Vagina (tissue), 2 donors: ENCODE results near the gene ATG4A. TPM values are rescaled to one million over a fixed set of nuclear protein-coding genes. Genes with fewer than 3 reads are reported as not detected.

ENCODE experiments used
- DNase-seq, 2 donors: peaks; one replicate each; pipeline ENCODE4 v3.0.0-alpha.2; 2017; ENCODE audit errors: extremely low spot score in 2 of 2
- H3K27ac ChIP-seq: fragments of 200-600 bp; sonication (generic); one replicate; pipeline ENCODE4 v1.5.1; 2019
- H3K27me3 ChIP-seq: fragments of 200-600 bp; sonication (generic); one replicate; pipeline ENCODE4 v1.5.1; 2019
- H3K36me3 ChIP-seq, 2 donors: fragments of 200-600 bp; sonication (generic); one replicate each; pipeline ENCODE4 v1.5.1; 2017 to 2019
- H3K4me1 ChIP-seq: fragments of 200-600 bp; sonication (generic); one replicate; pipeline ENCODE4 v1.5.1; 2019
- H3K4me3 ChIP-seq, 2 donors: fragments of 200-600 bp; sonication (generic); 1 replicate in 1 of 2; 2 replicates in 1 of 2; pipeline ENCODE4 v1.5.1; 2016 to 2019
- H3K9me3 ChIP-seq: fragments of 200-600 bp; sonication (generic); one replicate; pipeline ENCODE4 v1.5.1; 2019
- POLR2A ChIP-seq, 2 donors: fragments of 450-650 bp; IDR thresholded peaks; one replicate each; pipeline ENCODE4 v1.6.1; 2017; ENCODE audit warnings: antibody characterized with exemption in 2 of 2, mild to moderate bottlenecking in 2 of 2, moderate library complexity in 2 of 2
- POLR2AphosphoS5 ChIP-seq, 2 donors: sonication (generic); formaldehyde crosslinking; IDR thresholded peaks; one replicate each; pipeline ENCODE4 v1.9.0; 2017; ENCODE audit warnings: antibody characterized with exemption in 2 of 2, mild to moderate bottlenecking in 2 of 2, low read depth in 1 of 2; ENCODE audit not compliant: insufficient read depth in 1 of 2
- intact Hi-C: fragments of 100-400 bp; cut with DNase I; formaldehyde crosslinking; loops from one replicate; pipeline ENCODE4 v1.15.1; 2023
- total RNA-seq: library from RNA; depleted of rRNA; stranded (reverse); fragments of >200 nt; gene quantifications from one replicate; pipeline ENCODE4 v1.2.3, GENCODE V29; 2016
- TF ChIP-seq, protein P1 (sequence below), 3 experiments: fragments of 450-650 bp in 2 of 3; fragments of 200-600 bp in 1 of 3; sonication (generic) in 1 of 3; IDR thresholded peaks; one replicate each; pipeline ENCODE4 v1.5.1; 2017 to 2019; ENCODE audit warnings: antibody characterized with exemption in 3 of 3, mild to moderate bottlenecking in 2 of 3, moderate library complexity in 2 of 3

ATG4A gene
- total RNA-seq, 1 donor from 2014 or later, result 5.4 TPM

DNA sequence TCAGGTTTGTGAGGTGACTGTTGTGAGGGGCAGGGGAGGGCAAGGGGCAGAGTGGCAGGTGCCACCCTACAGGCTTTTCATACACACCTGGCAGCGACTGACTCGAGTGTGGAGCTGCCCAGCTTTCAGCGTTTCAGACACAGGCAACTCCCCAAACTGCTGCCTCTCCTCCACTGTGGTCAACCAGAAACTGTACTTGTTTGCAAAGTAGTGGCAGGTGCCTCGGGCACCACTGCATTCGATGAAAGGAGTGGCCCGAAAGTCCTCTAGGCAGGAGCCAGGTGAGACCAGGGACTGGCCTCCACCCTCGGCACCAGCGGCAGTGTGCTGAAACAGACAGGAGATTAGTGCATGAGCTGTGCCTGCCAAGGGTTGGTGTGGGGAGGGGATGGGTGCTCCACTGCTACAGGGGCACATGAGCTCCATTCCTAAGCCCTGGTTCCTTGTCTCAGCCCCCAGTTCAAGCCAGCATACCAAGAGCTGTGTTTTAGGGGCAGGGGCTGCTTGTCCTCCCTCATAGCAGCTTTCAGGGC, 65.4 kb downstream of the ATG4A start:
- no peaks in the 10 kb centered on the region for H3K4me1 ChIP-seq

DNA sequence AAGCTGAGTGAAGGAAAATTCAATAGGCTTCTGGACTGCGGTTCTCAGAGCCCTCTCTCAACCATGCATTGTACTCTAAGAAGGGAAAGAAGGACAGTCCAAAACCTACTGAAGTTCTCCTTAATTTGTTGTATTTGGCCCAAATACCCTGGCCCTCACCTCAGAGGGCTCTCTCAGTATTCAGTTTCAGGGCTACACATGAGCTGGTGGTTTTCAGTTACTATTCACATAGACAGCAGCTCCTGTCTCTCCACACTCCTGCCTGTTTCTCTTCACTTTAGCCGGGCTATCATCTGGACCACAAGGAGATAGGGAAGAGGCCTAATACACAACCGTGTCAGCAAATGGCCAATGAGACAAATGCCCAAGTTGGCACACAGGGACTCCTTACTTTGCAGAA, 66.0 kb downstream of the ATG4A start:
- Histone ChIP-seq H3K4me3 (no peak overlapping the region), H3K36me3 (no peaks in the 10 kb centered on the region), H3K4me1 (no peaks in the 10 kb centered on the region), H3K27me3 (no peaks in the 10 kb centered on the region), H3K9me3 (no peaks in the 10 kb centered on the region), H3K27ac (no peak overlapping the region)
- intact Hi-C loops, result loop anchor here (2.0 kb wide), 1 partner anchor 75 kb away; no protein-coding TSS in a partner anchor
- DNase-seq, result peak in 1 of 2 donors; percentile 84
- TF ChIP-seq POLR2AphosphoS5 (IDR thresholded peaks at IDR 0.05; ENCODE audit: insufficient read depth in 1 of 2, low read depth in 1 of 2), result no peak
- no peak for TF ChIP-seq POLR2A (IDR thresholded peaks at IDR 0.05)
- TF ChIP-seq, protein P1, sequence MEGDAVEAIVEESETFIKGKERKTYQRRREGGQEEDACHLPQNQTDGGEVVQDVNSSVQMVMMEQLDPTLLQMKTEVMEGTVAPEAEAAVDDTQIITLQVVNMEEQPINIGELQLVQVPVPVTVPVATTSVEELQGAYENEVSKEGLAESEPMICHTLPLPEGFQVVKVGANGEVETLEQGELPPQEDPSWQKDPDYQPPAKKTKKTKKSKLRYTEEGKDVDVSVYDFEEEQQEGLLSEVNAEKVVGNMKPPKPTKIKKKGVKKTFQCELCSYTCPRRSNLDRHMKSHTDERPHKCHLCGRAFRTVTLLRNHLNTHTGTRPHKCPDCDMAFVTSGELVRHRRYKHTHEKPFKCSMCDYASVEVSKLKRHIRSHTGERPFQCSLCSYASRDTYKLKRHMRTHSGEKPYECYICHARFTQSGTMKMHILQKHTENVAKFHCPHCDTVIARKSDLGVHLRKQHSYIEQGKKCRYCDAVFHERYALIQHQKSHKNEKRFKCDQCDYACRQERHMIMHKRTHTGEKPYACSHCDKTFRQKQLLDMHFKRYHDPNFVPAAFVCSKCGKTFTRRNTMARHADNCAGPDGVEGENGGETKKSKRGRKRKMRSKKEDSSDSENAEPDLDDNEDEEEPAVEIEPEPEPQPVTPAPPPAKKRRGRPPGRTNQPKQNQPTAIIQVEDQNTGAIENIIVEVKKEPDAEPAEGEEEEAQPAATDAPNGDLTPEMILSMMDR (IDR thresholded peaks at IDR 0.05), result no peak

More for the DNA sequence above, 65.4 kb downstream of the ATG4A start:
- TF ChIP-seq POLR2A (IDR thresholded peaks at IDR 0.05), result no peak
- TF ChIP-seq, protein P1 (IDR thresholded peaks at IDR 0.05), result no peak
- no peak for TF ChIP-seq POLR2AphosphoS5 (IDR thresholded peaks at IDR 0.05; ENCODE audit: insufficient read depth in 1 of 2, low read depth in 1 of 2)
- H3K27me3 ChIP-seq, result no peaks in the 10 kb centered on the region
- H3K36me3 ChIP-seq, result no peaks in the 10 kb centered on the region
- no peak overlapping the region for H3K4me3 ChIP-seq
- DNase-seq, result peak in 1 of 2 donors; percentile 64
- intact Hi-C loops, result no loop called here
- no peak overlapping the region for H3K27ac ChIP-seq
- no peaks in the 10 kb centered on the region for H3K9me3 ChIP-seq

DNA sequence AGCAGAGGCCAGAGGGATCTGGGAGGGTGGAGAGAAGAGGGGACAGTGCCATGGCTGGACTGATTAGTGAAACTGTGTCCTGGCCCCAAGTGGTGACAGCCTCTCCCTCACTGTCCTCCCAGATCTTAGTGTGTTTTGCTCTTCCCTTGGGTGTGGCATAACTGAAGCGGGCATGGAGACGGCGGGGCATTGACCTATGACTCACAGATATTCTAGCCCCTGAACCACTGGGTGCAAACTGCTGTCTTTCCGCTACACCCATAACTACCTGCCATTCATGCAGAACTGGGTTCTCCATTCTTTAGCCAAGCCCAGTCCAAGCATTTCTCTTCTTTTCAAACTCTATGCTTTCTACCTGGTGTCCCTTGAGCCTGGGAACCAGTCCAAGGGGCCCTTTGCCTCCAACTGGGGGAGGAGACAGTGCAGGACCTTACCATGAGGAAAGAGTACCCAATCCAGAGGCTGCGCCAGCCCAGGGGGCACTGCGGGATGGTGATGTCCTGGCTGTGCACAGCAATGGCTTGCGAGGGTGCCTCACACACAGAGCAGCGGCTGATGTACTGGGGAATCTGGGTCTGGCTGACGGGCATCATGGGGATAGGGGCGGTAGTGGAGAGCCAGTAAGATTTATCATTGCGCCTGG, 67.6 kb downstream of the ATG4A start:
- Histone ChIP-seq H3K4me3 (no peak overlapping the region), H3K9me3 (no peaks in the 10 kb centered on the region), H3K4me1 (no peaks in the 10 kb centered on the region), H3K36me3 (no peaks in the 10 kb centered on the region), H3K27ac (no peak overlapping the region), H3K27me3 (no peaks in the 10 kb centered on the region)
- DNase-seq, result peak in 1 of 2 donors; percentile 84
- intact Hi-C loops, result loop anchor here (2.0 kb wide), 1 partner anchor 74 kb away; no protein-coding TSS in a partner anchor
- TF ChIP-seq, protein P1 (IDR thresholded peaks at IDR 0.05), result no peak

GRCh38 chrX:108160309-108160708, 68.7 kb downstream of the ATG4A start:
- no peaks in the 10 kb centered on the region for H3K36me3 ChIP-seq
- no peak overlapping the region for H3K4me3 ChIP-seq
- TF ChIP-seq POLR2AphosphoS5 (IDR thresholded peaks at IDR 0.05; ENCODE audit: insufficient read depth in 1 of 2, low read depth in 1 of 2), result no peak
- TF ChIP-seq POLR2A (IDR thresholded peaks at IDR 0.05), result no peak
- TF ChIP-seq, protein P1 (IDR thresholded peaks at IDR 0.05), result no peak
- peak in 1 of 2 donors; percentile 74 for DNase-seq
- H3K9me3 ChIP-seq, result no peaks in the 10 kb centered on the region
- no peaks in the 10 kb centered on the region for H3K4me1 ChIP-seq
- H3K27ac ChIP-seq, result no peak overlapping the region
- H3K27me3 ChIP-seq, result no peaks in the 10 kb centered on the region
- intact Hi-C loops, result no loop called here

DNA sequence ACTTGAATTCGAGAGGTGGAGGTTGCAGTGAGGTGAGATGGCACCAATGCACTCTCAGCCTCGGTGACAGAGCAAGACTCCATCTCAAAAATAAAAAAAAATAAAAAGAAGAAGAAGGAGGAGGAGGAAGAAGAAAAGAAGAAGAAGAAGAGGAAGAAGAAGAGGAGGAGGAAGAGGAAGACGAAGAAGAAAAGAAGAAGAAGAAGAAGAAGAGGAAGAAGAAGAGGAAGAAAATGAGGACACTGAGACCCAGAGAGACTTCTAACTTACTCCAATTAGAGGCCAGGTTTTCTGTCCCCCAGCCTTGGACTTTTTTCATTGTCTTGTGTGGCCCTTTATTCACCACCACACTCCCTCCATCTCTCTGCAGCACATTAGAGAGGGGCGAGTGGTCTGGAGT, 70.7 kb downstream of the ATG4A start:
- Histone ChIP-seq H3K4me3 (no peak overlapping the region), H3K36me3 (no peaks in the 10 kb centered on the region), H3K27ac (no peak overlapping the region), H3K4me1 (no peaks in the 10 kb centered on the region), H3K9me3 (no peaks in the 10 kb centered on the region), H3K27me3 (no peaks in the 10 kb centered on the region)
- TF ChIP-seq POLR2AphosphoS5 (IDR thresholded peaks at IDR 0.05; ENCODE audit: insufficient read depth in 1 of 2, low read depth in 1 of 2) (no peak), POLR2A (IDR thresholded peaks at IDR 0.05) (no peak)
- TF ChIP-seq, protein P1 (IDR thresholded peaks at IDR 0.05), result no peak
- intact Hi-C loops, result no loop called here
- no peak for DNase-seq
